ENCODE measurements around the gene SRP19. TPM values are rescaled to one million over a fixed set of nuclear protein-coding genes. Genes with fewer than 3 reads are reported as not detected.
A peak's percentile ranks its signal among the peaks of the same experiment; 100 is the strongest.

Gene SRP19
- 10 to 100 TPM; 72.6 to 83.7 (median 80.4) TPM for total RNA-seq

DNA sequence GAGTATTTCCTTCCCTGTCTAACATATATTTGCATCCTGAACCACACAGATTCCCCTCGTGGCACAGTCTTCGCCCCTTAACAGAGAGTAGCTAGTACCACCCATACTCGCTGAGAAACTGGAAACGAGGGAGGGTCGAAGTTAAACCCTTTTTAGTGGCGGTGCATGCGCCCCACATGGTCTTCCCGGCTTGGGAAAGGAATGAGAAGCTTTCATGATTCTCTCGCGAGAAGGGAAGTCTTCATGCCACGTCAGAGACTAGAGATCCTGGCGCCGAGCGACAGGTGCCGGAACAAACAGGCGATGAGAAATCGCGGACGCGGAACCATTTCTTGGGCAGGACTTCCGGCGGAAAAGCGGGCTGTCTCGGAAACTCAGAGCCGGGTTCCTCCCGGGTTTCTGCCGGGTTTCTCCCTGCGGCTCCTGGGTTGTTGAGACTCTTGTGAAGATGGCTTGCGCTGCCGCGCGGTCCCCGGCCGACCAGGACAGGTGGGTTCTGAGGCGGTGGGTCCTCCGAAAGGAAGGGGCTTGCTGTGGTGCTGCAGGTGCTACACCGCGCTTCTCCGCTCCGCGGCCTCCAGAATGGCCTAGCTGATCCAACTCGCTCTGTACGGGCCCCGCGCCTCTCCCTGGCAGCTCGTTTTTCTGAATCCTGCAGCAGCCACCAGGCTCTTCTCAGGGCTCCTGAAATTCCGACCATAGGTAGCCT lies at the start of gene SRP19:
SRP19 (plus strand) TSS at position 359 of the 709 bp plus-strand sequence; CDS start at position 449, 90 bp downstream.
- ATAC-seq (peak; percentile 98), DNase-seq (peak; percentile 88)
- no peaks in the 10 kb centered on the region for H3K9me3 Mint-ChIP-seq

DNA sequence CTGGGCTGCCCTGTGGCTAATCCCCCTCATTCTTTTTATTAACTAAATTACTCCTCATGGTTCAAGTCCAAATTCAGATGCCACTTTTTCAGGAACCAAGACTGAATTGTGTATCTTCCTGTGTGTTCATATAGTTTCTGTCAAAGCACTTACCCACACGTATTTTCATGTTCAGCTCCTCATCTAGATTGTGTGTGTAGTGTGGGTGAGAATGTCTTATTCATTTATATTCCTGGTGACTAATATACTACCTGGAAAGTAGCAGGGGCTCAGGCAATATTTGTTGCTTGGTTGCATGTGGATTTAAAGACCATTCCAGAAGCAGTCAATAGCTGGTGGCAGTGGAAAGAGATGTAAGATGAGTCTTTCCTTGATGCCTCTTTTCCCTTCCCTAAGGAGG lies 48.5 kb upstream of the SRP19 start:
- ATAC-seq = no peak
- no peak for DNase-seq

More for the DNA sequence above, at the start of gene SRP19:
- H3K4me1 Mint-ChIP-seq (ENCODE audit: low read depth) = peaks cover 28% of the 10 kb centered on the region
- peaks cover 14% of the 10 kb centered on the region for H3K36me3 Mint-ChIP-seq (ENCODE audit: insufficient read depth)
- H3K4me3 Mint-ChIP-seq = peak within 1 kb of the TSS; percentile 97
- peaks cover 9% of the 10 kb centered on the region for H3K27me3 Mint-ChIP-seq (ENCODE audit: low read depth)

DNA sequence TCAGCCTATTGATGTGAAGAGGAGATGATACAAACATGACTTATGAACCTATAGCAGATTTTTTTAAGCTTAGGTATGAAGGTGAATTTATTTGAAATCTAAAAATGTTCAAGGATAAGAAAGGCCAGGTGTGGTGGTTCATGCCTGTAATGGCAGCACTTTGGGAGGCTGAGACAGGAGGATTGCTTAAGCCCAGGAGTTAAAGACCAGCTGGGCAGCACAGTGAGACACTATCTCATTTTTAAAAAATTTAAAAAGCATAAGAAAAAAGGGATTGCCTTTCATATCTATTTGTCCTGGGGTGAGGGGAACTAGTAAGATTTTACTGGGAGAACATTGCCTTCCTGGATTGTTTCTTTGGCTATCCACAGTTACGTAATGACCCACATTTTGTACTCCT lies 40.8 kb upstream of the SRP19 start:
- Mint-ChIP-seq H3K9me3 (no peaks in the 10 kb centered on the region), H3K4me1 (ENCODE audit: low read depth) (no peaks in the 10 kb centered on the region), H3K4me3 (no peak overlapping the region), H3K27me3 (ENCODE audit: low read depth) (no peaks in the 10 kb centered on the region), H3K36me3 (ENCODE audit: insufficient read depth) (peaks cover 40% of the 10 kb centered on the region)
- ATAC-seq = no peak
- no peak for DNase-seq

More for the DNA sequence above, 48.5 kb upstream of the SRP19 start:
- Mint-ChIP-seq H3K9me3 (no peaks in the 10 kb centered on the region), H3K4me3 (no peak overlapping the region), H3K36me3 (ENCODE audit: insufficient read depth) (peaks cover 34% of the 10 kb centered on the region), H3K27me3 (ENCODE audit: low read depth) (no peaks in the 10 kb centered on the region), H3K4me1 (ENCODE audit: low read depth) (peaks cover 3% of the 10 kb centered on the region)

DNA sequence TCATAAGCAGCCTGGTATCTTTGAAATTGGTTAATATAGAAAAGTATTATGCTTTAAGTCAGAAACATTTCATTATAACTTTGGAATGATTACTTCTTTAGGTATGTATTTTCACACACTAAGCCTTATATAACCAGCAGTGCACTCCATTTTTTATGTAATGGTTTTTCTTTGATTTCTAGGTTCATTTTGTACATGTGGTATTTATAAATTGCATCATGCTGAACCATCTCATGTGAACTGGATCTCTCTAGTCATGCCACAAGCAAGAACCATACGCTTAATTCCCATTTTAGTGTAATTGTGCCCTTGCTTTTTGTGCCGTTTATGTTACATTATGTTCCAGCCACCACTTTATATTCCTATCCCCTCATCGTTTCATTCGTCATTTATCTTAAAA lies 38.6 kb upstream of the SRP19 start:
- H3K4me3 Mint-ChIP-seq = no peak overlapping the region
- DNase-seq (no peak), ATAC-seq (no peak)
- H3K27me3 Mint-ChIP-seq (ENCODE audit: low read depth) = no peaks in the 10 kb centered on the region
- peaks cover 41% of the 10 kb centered on the region for H3K36me3 Mint-ChIP-seq (ENCODE audit: insufficient read depth)
- H3K4me1 Mint-ChIP-seq (ENCODE audit: low read depth) = no peaks in the 10 kb centered on the region
- H3K9me3 Mint-ChIP-seq = no peaks in the 10 kb centered on the region

DNA sequence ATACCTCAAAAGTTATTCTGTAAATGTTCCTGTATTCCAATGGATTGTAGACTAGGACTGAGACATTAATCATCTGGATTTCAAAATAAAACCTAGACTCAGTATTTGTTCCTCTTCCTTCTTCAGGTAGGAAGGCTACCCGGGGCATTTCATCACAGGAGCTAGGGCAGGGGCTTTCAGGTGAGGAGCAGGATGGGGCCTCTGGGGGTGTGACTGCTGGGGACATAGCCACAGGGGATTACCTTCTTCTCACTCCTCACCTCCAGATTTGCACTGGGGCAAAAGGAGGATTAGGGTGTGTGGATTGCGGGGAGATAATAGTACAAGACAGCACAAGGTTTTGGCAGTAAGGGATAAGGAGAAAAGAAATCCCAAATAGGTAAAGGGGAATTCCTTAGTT lies 37.9 kb upstream of the SRP19 start:
- Mint-ChIP-seq H3K27me3 (ENCODE audit: low read depth) (no peaks in the 10 kb centered on the region), H3K4me1 (ENCODE audit: low read depth) (no peaks in the 10 kb centered on the region), H3K4me3 (no peak overlapping the region), H3K36me3 (ENCODE audit: insufficient read depth) (peaks cover 41% of the 10 kb centered on the region), H3K9me3 (no peaks in the 10 kb centered on the region)
- no peak for DNase-seq
- ATAC-seq = no peak

GRCh38 chr5:112823656-112824055 lies 37.4 kb upstream of the SRP19 start:
- H3K4me3 Mint-ChIP-seq = no peak overlapping the region
- DNase-seq (no peak), ATAC-seq (no peak)
- H3K9me3 Mint-ChIP-seq = no peaks in the 10 kb centered on the region
- no peaks in the 10 kb centered on the region for H3K4me1 Mint-ChIP-seq (ENCODE audit: low read depth)
- H3K36me3 Mint-ChIP-seq (ENCODE audit: insufficient read depth) = peaks cover 42% of the 10 kb centered on the region
- H3K27me3 Mint-ChIP-seq (ENCODE audit: low read depth) = no peaks in the 10 kb centered on the region

- Mint-ChIP-seq H3K9me3 (no peaks in the 10 kb centered on the region), H3K27me3 (ENCODE audit: low read depth) (no peaks in the 10 kb centered on the region), H3K4me1 (ENCODE audit: low read depth) (no peaks in the 10 kb centered on the region), H3K36me3 (ENCODE audit: insufficient read depth) (peaks cover 36% of the 10 kb centered on the region), H3K4me3 (no peak overlapping the region)
- DNase-seq (no peak), ATAC-seq (no peak)
These were observed 36.9 kb upstream of the SRP19 start for GRCh38 chr5:112824197-112824596.

DNA sequence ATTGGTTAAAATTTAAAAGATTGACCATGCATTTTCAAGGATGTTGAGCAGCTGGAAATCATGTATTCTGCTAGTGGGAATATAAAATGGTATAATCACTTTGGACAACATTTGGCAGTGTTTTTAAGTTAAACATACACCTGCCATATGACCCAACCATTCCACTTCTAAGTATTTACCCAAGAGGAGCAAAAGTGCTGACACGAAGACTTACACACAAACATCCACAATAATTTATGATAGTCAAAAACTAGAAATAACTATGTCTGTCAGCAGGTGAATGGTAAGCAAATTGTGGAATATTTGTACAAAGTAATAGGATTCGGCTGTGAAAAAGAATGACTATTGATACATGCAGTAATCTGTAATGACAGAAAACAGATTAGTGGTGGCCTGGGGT lies 30.7 kb upstream of the SRP19 start:
- H3K36me3 Mint-ChIP-seq (ENCODE audit: insufficient read depth) = peaks cover 24% of the 10 kb centered on the region
- no peak overlapping the region for H3K4me3 Mint-ChIP-seq
- H3K4me1 Mint-ChIP-seq (ENCODE audit: low read depth) = no peaks in the 10 kb centered on the region
- H3K27me3 Mint-ChIP-seq (ENCODE audit: low read depth) = no peaks in the 10 kb centered on the region
- H3K9me3 Mint-ChIP-seq = no peaks in the 10 kb centered on the region
- ATAC-seq (no peak), DNase-seq (no peak)

DNA sequence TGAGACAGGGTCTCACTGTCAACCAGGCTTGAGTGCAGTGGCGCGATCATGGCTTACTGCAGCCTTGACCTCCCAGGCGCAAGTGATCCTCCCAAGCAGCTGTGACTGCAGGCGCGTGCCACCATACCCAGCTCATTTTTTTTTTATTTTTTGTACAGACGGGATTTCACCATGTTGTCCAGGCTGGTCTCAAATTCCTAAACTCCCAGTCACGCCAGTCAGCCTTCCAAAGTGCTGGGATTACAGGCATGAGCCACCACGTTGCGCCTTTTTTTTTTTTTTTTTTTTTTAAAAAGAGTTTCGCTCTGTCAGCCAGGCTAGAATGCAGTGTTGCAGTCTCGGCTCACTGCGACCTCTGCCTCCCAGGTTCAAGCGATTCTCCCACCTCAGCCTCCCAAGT lies 27.1 kb upstream of the SRP19 start:
- DNase-seq = no peak
- Mint-ChIP-seq H3K36me3 (ENCODE audit: insufficient read depth) (peaks cover 38% of the 10 kb centered on the region), H3K4me3 (no peak overlapping the region), H3K27me3 (ENCODE audit: low read depth) (no peaks in the 10 kb centered on the region), H3K9me3 (no peaks in the 10 kb centered on the region), H3K4me1 (ENCODE audit: low read depth) (no peaks in the 10 kb centered on the region)
- ATAC-seq = no peak

GRCh38 chr5:112844489-112844888 lies 16.6 kb upstream of the SRP19 start:
- H3K4me3 Mint-ChIP-seq = no peak overlapping the region
- H3K27me3 Mint-ChIP-seq (ENCODE audit: low read depth) = no peaks in the 10 kb centered on the region
- H3K4me1 Mint-ChIP-seq (ENCODE audit: low read depth) = peaks cover 4% of the 10 kb centered on the region
- no peaks in the 10 kb centered on the region for H3K9me3 Mint-ChIP-seq
- peaks cover 10% of the 10 kb centered on the region for H3K36me3 Mint-ChIP-seq (ENCODE audit: insufficient read depth)
- DNase-seq (no peak), ATAC-seq (no peak)

GRCh38 chr5:112846556-112846955 lies 14.5 kb upstream of the SRP19 start:
- no peak for ATAC-seq
- no peak for DNase-seq
- peaks cover 4% of the 10 kb centered on the region for H3K4me1 Mint-ChIP-seq (ENCODE audit: low read depth)
- H3K9me3 Mint-ChIP-seq = no peaks in the 10 kb centered on the region
- H3K4me3 Mint-ChIP-seq = no peak overlapping the region
- no peaks in the 10 kb centered on the region for H3K27me3 Mint-ChIP-seq (ENCODE audit: low read depth)
- H3K36me3 Mint-ChIP-seq (ENCODE audit: insufficient read depth) = peaks cover 5% of the 10 kb centered on the region

DNA sequence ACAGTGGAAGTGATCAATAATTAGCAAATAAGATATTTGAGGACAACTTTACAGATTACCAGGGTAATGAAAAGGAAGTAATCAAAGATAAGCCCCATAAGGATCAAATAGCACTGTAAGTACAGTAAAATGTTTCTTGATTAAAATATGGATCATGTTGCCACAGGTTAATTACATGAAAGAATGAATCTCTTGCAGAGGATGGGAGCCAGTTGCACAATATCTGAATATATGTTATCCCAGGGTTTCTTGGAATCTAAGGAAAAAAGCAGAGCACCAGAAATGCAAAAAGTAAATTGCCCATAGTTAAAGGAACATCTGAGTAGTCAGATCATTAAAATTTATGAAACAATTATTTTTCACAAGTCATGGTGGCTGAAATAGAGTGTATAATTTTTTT lies 13.8 kb upstream of the SRP19 start:
- H3K9me3 Mint-ChIP-seq = no peaks in the 10 kb centered on the region
- DNase-seq (no peak), ATAC-seq (no peak)
- no peak overlapping the region for H3K4me3 Mint-ChIP-seq
- peaks cover 4% of the 10 kb centered on the region for H3K4me1 Mint-ChIP-seq (ENCODE audit: low read depth)
- H3K27me3 Mint-ChIP-seq (ENCODE audit: low read depth) = peaks cover 3% of the 10 kb centered on the region
- H3K36me3 Mint-ChIP-seq (ENCODE audit: insufficient read depth) = peaks cover 5% of the 10 kb centered on the region

DNA sequence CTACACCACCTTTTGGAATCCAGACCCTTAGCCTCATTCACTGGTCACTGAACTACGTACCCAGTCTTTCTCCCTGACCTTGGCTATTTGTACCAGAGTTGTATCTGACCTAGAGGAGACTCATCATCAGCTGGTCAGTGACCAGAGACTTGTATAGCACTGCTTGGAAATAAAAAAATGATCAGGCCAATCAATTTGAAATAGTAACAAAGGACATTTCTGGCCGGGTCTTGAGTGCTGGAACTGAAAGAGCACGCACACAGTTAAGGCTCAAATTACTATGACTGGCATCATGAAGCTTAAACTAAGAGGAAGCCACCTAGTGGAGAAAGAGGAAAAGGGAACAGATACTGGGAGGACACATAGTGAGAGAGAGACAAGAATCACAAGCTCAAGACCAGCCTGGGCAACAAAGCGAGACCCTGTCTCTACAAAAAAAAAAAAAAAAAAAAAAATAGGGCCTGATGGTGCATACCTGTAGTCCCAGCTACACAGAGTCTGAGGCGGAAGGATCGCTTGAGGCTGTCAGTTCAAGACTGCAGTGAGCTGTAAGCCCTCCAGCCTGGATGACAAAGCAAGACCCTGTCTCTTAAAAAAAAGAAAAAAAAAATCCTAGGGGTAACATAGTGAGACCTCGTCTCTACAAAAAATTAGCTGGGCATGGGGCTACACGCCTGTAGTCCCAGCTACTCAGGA lies 12.8 kb upstream of the SRP19 start:
- no peaks in the 10 kb centered on the region for H3K9me3 Mint-ChIP-seq
- ATAC-seq = peak; percentile 96 to 99
- H3K36me3 Mint-ChIP-seq (ENCODE audit: insufficient read depth) = peaks cover 3% of the 10 kb centered on the region
- peaks cover 4% of the 10 kb centered on the region for H3K4me1 Mint-ChIP-seq (ENCODE audit: low read depth)
- no peak overlapping the region for H3K4me3 Mint-ChIP-seq
- DNase-seq = no peak
- H3K27me3 Mint-ChIP-seq (ENCODE audit: low read depth) = peaks cover 3% of the 10 kb centered on the region

DNA sequence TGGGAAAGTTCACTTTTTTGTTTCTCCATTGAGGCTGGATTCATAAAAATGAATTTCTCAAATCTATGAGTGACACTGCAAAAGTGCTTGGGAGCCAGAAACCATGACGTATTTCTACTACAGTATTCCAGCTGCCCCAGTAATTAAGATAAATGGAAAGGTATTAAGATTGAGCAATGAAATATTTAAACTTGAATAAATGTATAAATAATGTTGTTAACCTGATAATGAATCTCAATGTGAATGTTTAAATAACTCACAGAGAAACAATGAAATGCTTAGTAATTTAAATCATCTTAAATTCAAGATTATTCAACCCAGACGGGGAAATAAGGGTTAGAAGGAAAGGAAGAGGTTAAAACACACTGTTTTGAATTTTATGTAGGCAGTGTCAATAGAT lies 11.2 kb upstream of the SRP19 start:
- Mint-ChIP-seq H3K36me3 (ENCODE audit: insufficient read depth) (peaks cover 2% of the 10 kb centered on the region), H3K4me3 (no peak overlapping the region), H3K9me3 (peaks cover 5% of the 10 kb centered on the region), H3K4me1 (ENCODE audit: low read depth) (peaks cover 4% of the 10 kb centered on the region), H3K27me3 (ENCODE audit: low read depth) (peaks cover 13% of the 10 kb centered on the region)
- ATAC-seq (no peak), DNase-seq (no peak)

DNA sequence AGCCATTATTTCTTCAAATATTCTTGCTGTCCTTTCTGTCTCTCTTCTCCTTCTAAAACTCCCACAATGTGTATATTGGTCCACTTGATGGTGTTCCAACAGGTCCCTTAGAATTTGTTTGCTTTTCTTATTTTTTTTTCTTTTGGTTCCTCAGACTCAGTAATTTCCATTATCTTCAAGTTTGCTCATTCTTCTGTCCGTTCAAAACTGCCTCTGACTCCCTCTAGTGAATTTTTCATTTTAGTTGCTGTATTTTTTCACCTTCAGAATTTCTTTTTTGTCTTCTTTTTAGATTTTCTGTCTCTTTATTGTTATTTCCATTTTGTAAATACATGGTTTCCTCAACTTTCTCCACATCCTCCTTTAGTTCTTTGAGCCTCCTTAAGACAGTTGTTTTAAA lies 6.4 kb upstream of the SRP19 start:
- no peak for ATAC-seq
- no peak for DNase-seq
- Mint-ChIP-seq H3K36me3 (ENCODE audit: insufficient read depth) (peaks cover 6% of the 10 kb centered on the region), H3K4me1 (ENCODE audit: low read depth) (no peaks in the 10 kb centered on the region), H3K4me3 (no peak overlapping the region), H3K27me3 (ENCODE audit: low read depth) (peaks cover 32% of the 10 kb centered on the region), H3K9me3 (peaks cover 11% of the 10 kb centered on the region)

Data from activated T-cell treated with anti-CD3 and anti-CD28 coated beads, Interleukin-2, amount 50 U/mL, for 4 hours (primary cell).